Liver (tissue), 9 donors: ENCODE data around the gene FRMD4A. TPM values are rescaled to one million over a fixed set of nuclear protein-coding genes. Genes with fewer than 3 reads are reported as not detected.

Experiments
- DNase-seq: peaks from one replicate; pipeline ENCODE4 v3.0.0-alpha.2; 2017; ENCODE audit warnings: low spot score
- H3K27ac ChIP-seq, 2 donors: one replicate each; pipeline ENCODE4 v1.7.0; 2013; ENCODE audit warnings: inconsistent platforms in 2 of 2, low read length in 2 of 2, control low read depth in 1 of 2, low read depth in 1 of 2, mild to moderate bottlenecking in 1 of 2
- H3K27me3 ChIP-seq, 4 donors: one replicate each; pipeline versions ENCODE4 v1.6.1 to v1.7.0; 2013; ENCODE audit warnings: low read length in 3 of 4, inconsistent platforms in 1 of 4, mild to moderate bottlenecking in 1 of 4, moderate library complexity in 1 of 4; ENCODE audit not compliant: control insufficient read depth in 4 of 4, insufficient read depth in 4 of 4
- H3K36me3 ChIP-seq, 4 donors: one replicate each; pipeline versions ENCODE4 v1.6.1 to v1.7.0; 2013; ENCODE audit warnings: low read length in 3 of 4, mild to moderate bottlenecking in 3 of 4, low read depth in 1 of 4, moderate library complexity in 1 of 4; ENCODE audit not compliant: control insufficient read depth in 4 of 4, insufficient read depth in 3 of 4
- H3K4me1 ChIP-seq, 4 donors: one replicate each; pipeline versions ENCODE4 v1.6.1 to v1.7.0; 2013; ENCODE audit warnings: low read length in 3 of 4, mild to moderate bottlenecking in 3 of 4, moderate library complexity in 1 of 4; ENCODE audit not compliant: control insufficient read depth in 4 of 4, insufficient read depth in 4 of 4
- H3K4me3 ChIP-seq, 3 donors: one replicate each; pipeline versions ENCODE4 v1.6.1 to v1.7.0; 2013; ENCODE audit warnings: low read length in 3 of 3, control low read depth in 1 of 3, low read depth in 1 of 3, mild to moderate bottlenecking in 1 of 3
- H3K9ac ChIP-seq, 2 donors: one replicate each; pipeline ENCODE4 v1.7.0; 2013; ENCODE audit warnings: low read length in 2 of 2, mild to moderate bottlenecking in 2 of 2, moderate library complexity in 2 of 2, control low read depth in 1 of 2, low read depth in 1 of 2
- H3K9me3 ChIP-seq, 4 donors: one replicate each; pipeline versions ENCODE4 v1.6.1 to v1.7.0; 2013; ENCODE audit warnings: low read length in 3 of 4; ENCODE audit not compliant: control insufficient read depth in 4 of 4
- ATF3 ChIP-seq: IDR thresholded peaks from 2 replicates; pipeline ENCODE4 v1.6.1; 2016; ENCODE audit warnings: antibody characterized with exemption
- CTCF ChIP-seq: fragments of 150-350 bp; IDR thresholded peaks from 2 replicates; pipeline ENCODE4 v1.5.1; 2017; ENCODE audit warnings: improper control_type of control experiment, low read depth, low read length; ENCODE audit not compliant: missing input control
- EGR1 ChIP-seq, 2 donors: IDR thresholded peaks; 2 replicates each; pipeline ENCODE4 v1.6.1; 2016 to 2018; ENCODE audit warnings: antibody characterized with exemption in 2 of 2, low read depth in 2 of 2
- FOXA1 ChIP-seq: IDR thresholded peaks from 2 replicates; pipeline ENCODE4 v1.6.1; 2016; ENCODE audit warnings: antibody characterized with exemption
- FOXA2 ChIP-seq: IDR thresholded peaks from 2 replicates; pipeline ENCODE4 v1.6.1; 2016; ENCODE audit warnings: antibody characterized with exemption
- GABPA ChIP-seq, 2 donors: IDR thresholded peaks in 1 of 2; conservative IDR thresholded peaks in 1 of 2; 2 replicates each; pipeline ENCODE4 v1.6.1; 2016; ENCODE audit warnings: antibody characterized with exemption in 2 of 2, mild to moderate bottlenecking in 1 of 2, moderate library complexity in 1 of 2
- JUND ChIP-seq, 2 donors: IDR thresholded peaks; 2 replicates each; pipeline ENCODE4 v1.6.1; 2016; ENCODE audit warnings: antibody characterized with exemption in 2 of 2
- MAX ChIP-seq: IDR thresholded peaks from 2 replicates; pipeline ENCODE4 v1.6.1; 2016; ENCODE audit warnings: antibody characterized with exemption
- RAD21 ChIP-seq, 2 donors: IDR thresholded peaks; 2 replicates each; pipeline ENCODE4 v1.6.1; 2016; ENCODE audit warnings: antibody characterized with exemption in 2 of 2, mild to moderate bottlenecking in 2 of 2
- REST ChIP-seq: IDR thresholded peaks from 2 replicates; pipeline ENCODE4 v1.6.1; 2016; ENCODE audit warnings: antibody characterized with exemption, mild to moderate bottlenecking
- RXRA ChIP-seq, 2 donors: IDR thresholded peaks; 2 replicates each; pipeline ENCODE4 v1.6.1; 2017 to 2018; ENCODE audit warnings: antibody characterized with exemption in 2 of 2, mild to moderate bottlenecking in 1 of 2
- SP1 ChIP-seq: IDR thresholded peaks from 2 replicates; pipeline ENCODE4 v1.6.1; 2018; ENCODE audit warnings: antibody characterized with exemption, mild to moderate bottlenecking
- TAF1 ChIP-seq: conservative IDR thresholded peaks from 2 replicates; pipeline ENCODE4 v1.6.1; 2016; ENCODE audit warnings: antibody characterized with exemption, mild to moderate bottlenecking
- YY1 ChIP-seq: IDR thresholded peaks from 2 replicates; pipeline ENCODE4 v1.6.1; 2016; ENCODE audit warnings: antibody characterized with exemption, mild to moderate bottlenecking
- WGBS: extraction: QIAGEN DNeasy Blood & Tissue Kit; methylation state at CpG from one replicate; pipeline ENCODE4 v1.1.7; 2013; 5-methylcytosine and 5-hydroxymethylcytosine counted together
- polyA plus RNA-seq, 2 donors: library from polyadenylated mRNA; stranded (reverse) in 1 of 2; unstranded in 1 of 2; fragments of 200-250 nt in 1 of 2; fragments of >200 nt in 1 of 2; fragmentation: Nextera tagmentation in 1 of 2; extraction: Ambion mirVana in 1 of 2; gene quantifications; one replicate each; pipeline versions ENCODE4 v1.2.1 to v1.2.3, GENCODE V29; 2013 to 2015
- total RNA-seq, 2 donors: library from RNA; depleted of rRNA; stranded (reverse); fragments of >200 nt; gene quantifications; one replicate each; pipeline ENCODE4 v1.2.3, GENCODE V29; 2014
- donor health status: healthy.
- donor health status: healthy.
- donor health status: healthy.
- donor health status: healthy.
- donor health status: healthy.

The FRMD4A gene
- total and polyA plus RNA-seq, 4 donors, result 8.2 to 34.3 (median 13.1) TPM

DNA sequence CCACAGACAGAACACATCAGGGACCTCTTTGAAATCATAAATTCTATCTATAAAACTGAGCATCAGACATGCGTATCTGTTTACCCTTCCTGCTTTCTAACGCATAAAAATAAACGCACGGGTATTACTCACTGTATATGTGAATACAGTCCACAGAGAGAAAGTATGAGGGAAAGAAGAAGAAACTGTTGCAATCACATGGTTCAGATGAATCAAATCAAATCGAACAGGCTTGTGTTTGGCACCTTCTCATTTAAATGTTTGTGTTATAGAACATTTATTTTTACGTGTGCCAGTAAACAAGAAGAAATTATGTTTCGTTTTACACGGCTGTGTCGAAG is 322.0 kb downstream of the FRMD4A start:
- peak overlapping the region in 1 of 3 donors; percentile 0 for H3K4me3 ChIP-seq
- DNase-seq, result no peak
- no peaks in the 10 kb centered on the region for H3K36me3 ChIP-seq
- WGBS, result 63% methylated on average over 9 of the region's 9 CpGs
- no peaks in the 10 kb centered on the region for H3K9me3 ChIP-seq
- H3K27ac ChIP-seq, result peak overlapping the region; percentile 11 to 42
- H3K27me3 ChIP-seq, result no peaks in the 10 kb centered on the region
- peak overlapping the region in 1 of 2 donors; percentile 43 for H3K9ac ChIP-seq
- TF ChIP-seq RAD21 (IDR thresholded peaks at IDR 0.05), result no peak
- TF ChIP-seq MAX, result no peak
- TF ChIP-seq YY1, result no peak
- TF ChIP-seq FOXA2, result no peak
- no peak for TF ChIP-seq CTCF
- no peak for TF ChIP-seq JUND (IDR thresholded peaks at IDR 0.05)
- TF ChIP-seq SP1, result no peak
- TF ChIP-seq REST, result no peak
- no peak for TF ChIP-seq RXRA (IDR thresholded peaks at IDR 0.05)
- H3K4me1 ChIP-seq, result peaks cover 0 to 1% (median 0%) of the 10 kb centered on the region in 4 donors

GRCh38 chr10:14004536-14004935 is 326.2 kb downstream of the FRMD4A start:
- H3K9me3 ChIP-seq, result no peaks in the 10 kb centered on the region
- H3K4me3 ChIP-seq, result no peak overlapping the region
- no peaks in the 10 kb centered on the region for H3K4me1 ChIP-seq
- no peaks in the 10 kb centered on the region for H3K27me3 ChIP-seq
- WGBS, result 79% methylated on average over 4 of the region's 4 CpGs
- H3K36me3 ChIP-seq, result no peaks in the 10 kb centered on the region
- H3K27ac ChIP-seq, result no peak overlapping the region
- no peak for DNase-seq
- no peak overlapping the region for H3K9ac ChIP-seq
- TF ChIP-seq ATF3, result no peak
- no peak for TF ChIP-seq GABPA (IDR thresholded peaks at IDR 0.05 in 1 of 2, conservative IDR thresholded peaks at IDR 0.05 in 1 of 2)
- no peak for TF ChIP-seq TAF1
- TF ChIP-seq EGR1 (IDR thresholded peaks at IDR 0.05; ENCODE audit: low read depth in 2 of 2), result no peak
- TF ChIP-seq FOXA2, result no peak
- TF ChIP-seq RAD21 (IDR thresholded peaks at IDR 0.05), result no peak
- no peak for TF ChIP-seq FOXA1
